DND-41 (cell line): ENCODE results near the gene PRH2.

Source experiments
- ATAC-seq: fragments of 200-7000 bp; cut with Tn5 transposase; 3 replicates; pipeline ENCODE4 v1.9.1; 2021; ENCODE audit warnings: low read depth; ENCODE audit not compliant: insufficient read depth
- DNase-seq: peaks from one replicate; pipeline ENCODE4 v3.0.0-alpha.2; 2020
- H2AFZ ChIP-seq: 2 replicates; pipeline ENCODE4 v1.6.0; 2012; ENCODE audit warnings: low read depth, low read length
- H3K27ac ChIP-seq: 2 replicates; pipeline ENCODE4 v1.5.1; 2012; ENCODE audit warnings: low read length, inconsistent platforms
- H3K27me3 ChIP-seq: fragments of 200-600 bp; sonication (generic); 2 replicates; pipeline ENCODE4 v1.6.0; 2012; ENCODE audit warnings: low read length, mild to moderate bottlenecking, inconsistent platforms; ENCODE audit not compliant: insufficient read depth, poor library complexity
- H3K36me3 ChIP-seq: 2 replicates; pipeline ENCODE4 v1.5.1; 2012; ENCODE audit warnings: low read length, inconsistent platforms; ENCODE audit not compliant: insufficient read depth
- H3K4me1 ChIP-seq: 2 replicates; pipeline ENCODE4 v1.5.1; 2012; ENCODE audit warnings: mild to moderate bottlenecking, low read length; ENCODE audit not compliant: insufficient read depth
- H3K4me2 ChIP-seq: 2 replicates; pipeline ENCODE4 v1.6.0; 2012; ENCODE audit warnings: mild to moderate bottlenecking, moderate library complexity, low read length, inconsistent platforms; ENCODE audit not compliant: insufficient read depth
- H3K4me3 ChIP-seq, 2 experiments: fragments of 200-600 bp in 1 of 2; shearing (Covaris generic) in 1 of 2; 2 replicates each; pipeline ENCODE4 v1.5.1; 2012 to 2016; ENCODE audit warnings: inconsistent platforms in 2 of 2, low read length in 2 of 2, mild to moderate bottlenecking in 2 of 2, low read depth in 1 of 2, moderate library complexity in 1 of 2
- H3K79me2 ChIP-seq: 2 replicates; pipeline ENCODE4 v1.6.0; 2012; ENCODE audit warnings: low read length, inconsistent platforms; ENCODE audit not compliant: insufficient read depth
- H3K9ac ChIP-seq: 2 replicates; pipeline ENCODE4 v1.6.0; 2012; ENCODE audit warnings: low read depth, mild to moderate bottlenecking, inconsistent platforms, low read length, moderate library complexity
- H3K9me3 ChIP-seq: 2 replicates; pipeline ENCODE4 v1.5.1; 2012; ENCODE audit warnings: low read length, moderate library complexity, mild to moderate bottlenecking, inconsistent platforms; ENCODE audit not compliant: insufficient read depth, severe bottlenecking
- H4K20me1 ChIP-seq: 2 replicates; pipeline ENCODE4 v1.6.0; 2012; ENCODE audit warnings: low read length; ENCODE audit not compliant: insufficient read depth
- CTCF ChIP-seq: IDR thresholded peaks from 2 replicates; pipeline ENCODE4 v1.5.1; 2012; ENCODE audit warnings: borderline replicate concordance, low read length, moderate library complexity, mild to moderate bottlenecking; ENCODE audit not compliant: poor library complexity, severe bottlenecking; ENCODE audit errors: extremely low read depth
- EZH2 ChIP-seq: IDR thresholded peaks from 3 replicates; pipeline ENCODE4 v1.6.1; 2012; ENCODE audit warnings: borderline replicate concordance, low read depth, mild to moderate bottlenecking, moderate library complexity, low read length, inconsistent platforms; ENCODE audit not compliant: severe bottlenecking

The PRH2 gene

GRCh38 chr12:10959804-10960203 is 30.8 kb downstream of the PRH2 start:
- Histone ChIP-seq H3K4me3 (no peak overlapping the region), H3K27me3 (no peaks in the 10 kb centered on the region), H2AFZ (no peak overlapping the region), H3K36me3 (no peaks in the 10 kb centered on the region), H3K4me2 (no peak overlapping the region), H4K20me1 (peaks cover 18% of the 10 kb centered on the region), H3K27ac (no peak overlapping the region), H3K9ac (no peak overlapping the region), H3K9me3 (peaks cover 2% of the 10 kb centered on the region), H3K4me1 (peaks cover 20% of the 10 kb centered on the region), H3K79me2 (peaks cover 7% of the 10 kb centered on the region; the same call in 1 of the 2 replicates)
- TF ChIP-seq EZH2 (no peak), CTCF (no peak)
- 0 out of 3 replicates have a peak, but pooled peaks have one; percentile 12 for ATAC-seq
- DNase-seq, result no peak

- Histone ChIP-seq H3K4me1 (peaks cover 20% of the 10 kb centered on the region), H3K36me3 (no peaks in the 10 kb centered on the region), H3K27me3 (no peaks in the 10 kb centered on the region), H3K27ac (no peak overlapping the region), H3K79me2 (0 out of 2 replicates have a peak, but pooled peaks cover 5% of the 10 kb centered on the region), H3K9ac (no peak overlapping the region), H4K20me1 (peaks cover 18% of the 10 kb centered on the region), H2AFZ (no peak overlapping the region), H3K9me3 (peaks cover 2% of the 10 kb centered on the region), H3K4me2 (no peak overlapping the region), H3K4me3 (no peak overlapping the region)
- DNase-seq (peak; percentile 29), ATAC-seq (peak; percentile 91)
- TF ChIP-seq EZH2 (no peak), CTCF (no peak)
Observed at GRCh38 chr12:10960211-10960610, 31.2 kb downstream of the PRH2 start.

GRCh38 chr12:10965476-10965875 is 36.4 kb downstream of the PRH2 start:
- Histone ChIP-seq H3K9ac (no peak overlapping the region), H3K36me3 (no peaks in the 10 kb centered on the region), H3K27ac (no peak overlapping the region), H2AFZ (no peak overlapping the region), H3K9me3 (no peaks in the 10 kb centered on the region), H3K27me3 (no peaks in the 10 kb centered on the region), H3K79me2 (no peaks in the 10 kb centered on the region), H3K4me1 (peaks cover 13% of the 10 kb centered on the region), H3K4me3 (no peak overlapping the region), H3K4me2 (no peak overlapping the region), H4K20me1 (peaks cover 20% of the 10 kb centered on the region)
- ATAC-seq, result no peak
- TF ChIP-seq EZH2, result no peak
- no peak for TF ChIP-seq CTCF
- DNase-seq, result no peak

GRCh38 chr12:10966314-10966713 is 37.3 kb downstream of the PRH2 start:
- Histone ChIP-seq H3K9ac (no peak overlapping the region), H3K27ac (no peak overlapping the region), H3K4me1 (peaks cover 6% of the 10 kb centered on the region), H2AFZ (no peak overlapping the region), H4K20me1 (peaks cover 13% of the 10 kb centered on the region), H3K36me3 (no peaks in the 10 kb centered on the region), H3K9me3 (no peaks in the 10 kb centered on the region), H3K4me2 (no peak overlapping the region), H3K27me3 (no peaks in the 10 kb centered on the region), H3K79me2 (no peaks in the 10 kb centered on the region), H3K4me3 (no peak overlapping the region)
- TF ChIP-seq EZH2 (no peak), CTCF (no peak)
- DNase-seq (no peak), ATAC-seq (no peak)
